SIG-M5 treated with dmso at 0.1 percent for 504 hours (cell line): ENCODE results near the gene ARL15.

ENCODE experiments used
- DNase-seq: peaks from one replicate; lab custom pipeline; 2025; ENCODE audit not compliant: unreplicated experiment; lab: John Stamatoyannopoulos, UW

The ARL15 gene

DNA sequence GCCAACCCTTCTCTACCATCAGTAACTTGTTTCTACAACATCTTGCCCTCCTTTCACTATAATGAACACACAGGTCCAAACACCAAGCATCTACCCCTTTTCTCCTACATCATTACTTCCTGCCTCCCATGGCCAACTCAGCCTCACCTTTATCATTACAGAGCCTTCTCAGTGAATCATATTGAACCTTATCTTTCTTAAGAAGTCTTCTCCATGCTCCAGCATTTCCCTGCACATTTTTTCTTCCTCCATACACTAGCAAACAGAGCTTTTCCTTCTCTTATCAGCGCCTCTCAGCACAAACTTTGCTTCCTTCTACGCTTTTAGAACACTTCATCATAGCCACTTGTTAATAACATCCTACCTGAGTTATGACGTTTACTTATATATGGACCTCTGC lies 148.2 kb downstream of the ARL15 start:
- no peak for DNase-seq

DNA sequence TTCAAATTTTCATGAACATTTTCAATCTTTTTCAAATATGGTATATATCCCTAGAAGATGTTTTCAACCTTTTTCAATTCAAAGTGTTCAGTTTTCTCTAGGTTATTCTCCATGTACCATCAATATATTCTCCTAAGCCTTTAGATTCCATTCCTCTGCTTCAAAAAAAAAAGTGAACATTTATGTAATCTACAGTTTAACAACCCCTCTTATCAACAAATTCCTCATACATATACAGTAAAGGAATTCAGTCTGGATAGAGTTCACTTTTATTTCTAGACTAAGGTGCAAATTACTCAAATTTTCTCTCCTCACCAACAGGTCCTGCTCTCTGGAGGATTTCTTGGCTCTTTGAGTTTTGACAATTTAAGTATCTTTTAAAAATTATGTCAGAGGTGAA lies 150.0 kb downstream of the ARL15 start:
- no peak for DNase-seq

DNA sequence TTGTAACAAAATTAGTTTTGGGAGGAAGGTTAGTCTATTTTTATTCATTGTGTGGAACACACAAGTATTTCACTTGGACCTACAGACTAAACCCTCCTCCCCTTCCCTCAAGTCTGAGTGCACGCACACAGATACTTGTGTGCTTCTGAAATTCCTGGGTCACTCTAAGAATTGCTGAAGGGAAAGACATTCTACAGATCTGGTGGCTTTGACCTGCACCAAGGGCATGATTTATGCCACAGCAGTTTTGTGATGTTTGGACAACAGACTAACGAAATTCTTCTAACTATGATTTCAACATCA lies 150.5 kb downstream of the ARL15 start:
- no peak for DNase-seq

DNA sequence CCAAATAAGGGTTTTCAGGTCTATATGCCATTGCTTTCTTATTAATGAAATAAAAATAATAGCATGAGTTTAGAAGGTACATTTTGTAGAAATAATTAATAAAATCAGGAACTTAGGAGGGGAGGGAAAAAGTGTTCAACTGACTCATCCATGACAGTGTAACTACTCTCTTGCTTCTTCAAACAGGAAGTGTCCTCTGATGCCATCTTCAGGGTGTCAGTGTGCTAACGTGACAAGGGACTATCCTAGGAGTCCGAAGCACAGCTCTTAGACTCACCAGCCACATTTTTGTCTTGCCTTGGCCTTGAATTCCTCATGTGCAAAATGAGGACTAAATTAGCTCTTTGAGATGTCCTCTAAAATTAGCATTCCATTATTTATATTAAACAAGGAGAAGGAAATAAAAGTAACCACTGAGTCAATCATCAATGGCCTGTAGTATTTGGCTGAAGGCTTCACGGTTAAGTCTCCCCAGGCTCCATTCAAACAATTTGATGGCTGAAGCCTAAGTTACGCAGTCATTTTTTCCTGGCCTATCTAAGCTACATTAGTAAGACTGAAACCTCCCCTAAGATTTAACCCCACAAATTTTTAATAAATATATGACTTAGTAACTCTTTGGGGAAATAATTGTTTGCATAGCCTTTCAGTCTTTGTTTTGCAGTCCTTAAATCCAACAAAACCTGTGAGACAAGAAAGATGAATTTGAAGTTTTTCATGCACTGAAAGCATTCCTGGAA lies 151.1 kb downstream of the ARL15 start:
- DNase-seq = peak; percentile 69

DNA sequence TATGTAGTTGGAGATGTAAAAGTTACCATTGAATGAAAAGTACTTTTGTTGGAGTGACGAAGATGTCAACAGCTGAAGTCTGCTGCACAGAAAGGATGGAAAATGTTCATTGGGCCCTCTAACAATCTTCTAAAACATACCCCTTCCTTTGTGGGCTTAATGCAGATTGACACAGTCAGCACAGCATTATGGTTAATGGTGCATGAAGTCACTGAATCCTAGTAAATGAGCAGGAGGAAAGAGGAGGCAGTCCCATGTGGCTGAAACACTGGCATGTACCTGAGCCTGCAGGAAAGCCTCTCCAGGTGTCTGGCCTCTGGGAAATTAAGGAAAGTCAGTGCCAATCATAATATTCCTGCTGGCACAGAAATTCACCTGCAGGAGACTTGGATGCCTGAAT lies 153.8 kb downstream of the ARL15 start:
- no peak for DNase-seq

DNA sequence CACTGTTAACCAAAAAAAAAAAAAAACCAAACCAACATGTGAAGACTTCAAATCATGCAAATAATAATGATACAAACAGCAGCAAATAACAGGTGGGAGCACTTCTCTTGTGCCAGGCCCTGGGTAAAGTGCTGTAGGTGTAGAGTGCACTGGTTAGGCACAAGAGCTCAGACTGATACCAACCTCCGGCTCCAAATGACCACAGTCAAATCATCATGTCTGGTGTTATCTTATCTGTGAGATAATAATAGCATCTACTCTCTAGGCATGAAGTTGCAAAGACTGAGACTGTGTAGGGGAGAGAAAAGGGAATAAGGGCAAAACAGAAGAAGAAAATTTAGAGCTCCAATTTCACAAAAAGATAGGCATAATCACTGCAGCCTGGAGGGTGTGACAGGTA lies 159.5 kb downstream of the ARL15 start:
- DNase-seq = no peak

DNA sequence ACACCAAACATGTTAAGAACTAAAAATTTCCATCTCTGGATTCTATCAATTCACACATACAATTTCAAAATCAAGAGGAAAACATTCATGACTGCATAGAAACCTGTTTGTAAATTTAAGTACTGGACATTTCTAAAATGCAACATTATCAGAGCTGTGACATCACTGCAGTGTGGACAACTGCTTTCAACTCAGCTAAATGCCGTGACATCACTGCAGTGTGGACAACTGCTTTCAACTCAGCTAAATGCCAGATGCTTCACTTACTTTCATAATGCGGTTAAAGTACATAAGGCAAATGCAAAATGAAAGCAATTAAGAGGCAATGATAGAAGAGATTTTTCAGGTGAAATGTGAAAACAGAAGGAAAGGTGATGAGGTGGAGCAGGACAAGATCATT lies 161.5 kb downstream of the ARL15 start:
- no peak for DNase-seq

DNA sequence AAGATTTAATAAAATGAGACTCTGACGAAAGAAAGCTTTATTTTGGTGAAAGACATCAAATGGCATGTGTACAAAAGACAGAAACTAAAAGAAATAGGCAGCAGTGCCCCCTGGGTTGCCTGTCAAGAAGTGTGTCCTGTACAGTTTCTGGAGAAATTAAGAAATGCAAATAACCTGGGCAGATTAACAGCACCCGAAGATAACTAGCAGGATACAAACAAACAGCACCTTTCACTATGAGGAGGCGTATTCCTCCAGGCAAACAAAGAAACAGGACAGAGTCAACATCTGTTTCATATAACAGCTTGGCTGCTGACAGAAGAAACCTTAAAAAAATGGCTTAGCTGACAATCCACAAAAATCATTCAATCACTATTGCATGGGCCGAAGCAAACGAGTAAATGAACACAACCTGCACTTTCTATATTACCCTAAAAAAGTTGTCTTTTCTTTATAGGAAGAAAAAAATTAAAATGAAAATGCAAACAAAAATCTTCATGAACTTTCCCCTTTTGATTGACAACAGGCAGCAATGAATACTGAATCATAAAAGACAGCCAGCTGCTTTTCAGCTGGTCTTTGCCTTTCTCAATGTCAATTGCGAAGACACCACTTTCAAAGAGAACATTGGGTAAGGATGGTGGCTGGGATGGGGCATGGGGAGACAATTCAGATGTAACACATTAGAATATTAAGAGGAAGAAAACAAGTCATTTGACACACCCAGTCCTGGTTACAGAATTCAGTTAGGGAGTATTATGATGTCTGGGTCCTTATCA lies 162.1 kb downstream of the ARL15 start:
- no peak for DNase-seq

DNA sequence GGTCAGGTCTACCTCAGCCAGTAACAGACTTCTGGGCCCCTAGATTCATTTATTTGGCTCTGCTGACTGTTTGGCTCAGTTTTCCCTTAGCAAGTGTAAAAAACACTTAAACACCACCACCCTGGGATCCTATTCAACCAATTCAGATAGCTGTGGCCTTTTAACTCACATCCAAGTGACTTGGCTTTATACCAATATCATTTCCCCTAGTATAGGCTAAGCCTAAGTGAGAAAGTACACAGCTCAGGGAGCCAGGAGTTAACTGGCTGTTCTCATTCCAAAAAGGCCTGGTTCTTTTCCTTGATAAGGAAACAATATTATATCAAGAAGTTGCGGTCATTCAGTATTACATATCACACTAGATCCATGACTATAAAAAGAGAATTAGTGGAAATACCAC lies 163.5 kb downstream of the ARL15 start:
- no peak for DNase-seq

DNA sequence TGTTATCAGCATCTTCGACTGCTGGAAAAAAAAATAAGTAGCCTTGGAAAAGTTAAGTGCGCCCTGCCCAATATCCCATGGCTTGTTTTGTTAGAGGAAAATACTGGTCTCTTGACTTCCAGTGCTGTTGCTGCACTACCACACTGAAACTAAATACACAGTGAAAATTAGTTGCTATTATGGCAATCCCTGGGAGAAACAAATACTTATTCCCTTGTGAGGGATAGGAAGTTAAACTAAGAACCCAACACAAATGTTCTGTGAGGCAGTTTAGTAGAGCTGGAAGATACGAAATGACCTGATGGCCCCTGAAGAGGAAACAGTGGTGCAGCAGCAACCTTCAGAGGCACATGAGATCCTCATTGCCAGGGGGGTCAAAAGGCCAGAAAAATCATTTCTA lies 164.0 kb downstream of the ARL15 start:
- DNase-seq = no peak

DNA sequence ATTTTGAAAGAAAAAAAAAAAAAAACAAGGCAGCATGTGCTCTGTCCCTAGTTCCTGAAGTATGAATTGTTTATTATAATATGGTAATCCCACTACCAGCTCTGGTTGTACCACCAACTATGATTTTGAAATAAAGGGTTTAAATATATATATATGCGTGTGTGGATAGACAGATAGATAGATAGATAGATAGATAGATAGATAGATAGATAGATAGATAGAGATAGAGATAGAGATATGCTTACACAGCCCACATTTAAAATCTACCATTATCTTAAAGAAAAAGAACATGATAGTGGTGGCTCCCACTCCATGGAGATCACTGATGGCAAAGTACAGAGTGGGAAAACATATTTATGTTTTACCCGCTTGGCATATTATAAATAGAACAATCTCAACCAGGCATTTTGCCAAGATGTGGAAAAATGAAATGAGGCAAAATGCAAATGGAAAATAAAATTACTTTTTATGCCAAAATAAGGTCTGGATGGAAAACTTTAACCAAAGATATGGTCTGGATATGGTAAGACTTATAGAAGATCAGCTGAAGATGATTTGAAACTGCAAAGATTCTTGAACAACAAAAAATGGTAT lies 170.0 kb downstream of the ARL15 start:
- DNase-seq = no peak

DNA sequence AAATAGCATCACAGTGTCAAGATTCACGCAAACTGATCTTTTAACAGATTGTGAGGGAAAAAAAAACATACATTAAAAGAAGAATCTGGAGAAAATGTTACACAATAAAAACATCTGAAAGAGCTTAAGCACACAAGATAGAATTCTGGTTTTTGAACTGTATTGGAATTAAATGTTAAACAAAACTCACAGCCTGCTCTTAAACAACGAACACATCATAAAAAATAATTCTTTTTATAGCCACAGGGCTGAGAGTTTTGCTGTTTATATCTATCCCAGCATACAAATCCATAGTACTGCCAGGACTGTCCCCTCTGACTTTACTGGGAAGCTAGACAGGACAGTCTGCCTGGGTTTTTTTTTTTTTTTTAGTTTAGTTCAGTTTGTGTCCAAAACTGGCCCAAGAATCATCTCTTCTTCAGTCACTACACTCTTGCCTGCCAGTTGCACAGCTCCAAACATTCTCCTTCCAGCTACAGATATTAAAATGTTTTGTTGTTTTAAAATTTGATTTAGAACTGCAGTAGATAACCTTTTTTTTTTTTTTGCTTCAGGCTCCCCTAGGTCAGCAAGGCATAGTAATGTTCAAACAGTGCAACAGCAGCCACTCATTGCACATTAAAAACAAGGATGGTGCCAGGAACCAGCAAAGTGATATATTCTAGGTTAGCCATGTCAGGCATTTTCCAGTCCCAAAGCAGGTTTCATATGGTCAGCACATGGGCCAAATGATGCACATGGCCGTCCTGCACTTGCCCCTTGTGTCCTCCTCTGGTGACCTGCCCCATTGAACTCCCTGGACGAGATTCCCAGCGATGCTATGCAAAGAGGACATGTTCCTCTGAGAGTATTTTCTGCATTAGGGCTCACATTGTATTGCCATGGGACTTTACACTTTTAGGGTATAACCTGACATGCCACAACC lies 173.6 kb downstream of the ARL15 start:
- no peak for DNase-seq

DNA sequence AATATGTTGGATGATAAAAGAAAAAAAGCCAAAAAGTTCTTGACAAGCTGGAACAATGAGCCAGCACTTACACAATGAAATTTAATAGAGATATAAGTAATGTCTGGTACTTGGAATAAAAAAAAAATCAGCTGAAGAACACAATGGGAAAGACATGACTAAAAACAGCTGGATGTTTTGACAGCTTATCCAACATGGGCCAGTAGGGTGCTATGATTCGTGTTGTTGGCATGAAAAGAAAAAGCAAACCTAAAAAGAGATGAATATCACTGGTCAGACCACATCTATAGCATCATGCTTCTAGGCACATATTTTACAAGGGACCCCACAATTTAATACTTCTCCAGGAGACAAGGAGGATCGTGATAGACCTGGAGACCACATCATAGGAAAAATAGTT lies 175.3 kb downstream of the ARL15 start:
- no peak for DNase-seq

DNA sequence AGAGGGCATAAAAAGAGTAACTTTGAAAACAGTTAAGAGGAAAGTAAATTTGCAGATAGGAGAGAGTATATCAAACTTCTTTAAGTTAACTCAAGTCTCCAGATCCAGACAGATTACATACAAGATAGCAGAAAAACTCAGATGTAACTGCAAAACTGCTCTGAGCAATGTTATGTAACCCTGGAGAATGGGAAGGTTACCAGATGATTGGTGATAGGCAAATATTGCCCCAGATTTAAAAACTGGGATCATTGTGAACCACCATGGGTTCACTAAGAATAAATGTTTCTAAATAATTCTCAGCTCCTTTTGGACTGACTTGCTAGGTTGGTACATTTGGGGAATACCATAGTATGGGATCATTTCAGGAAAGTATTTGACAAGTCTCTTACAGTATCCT lies 176.5 kb downstream of the ARL15 start:
- DNase-seq = no peak

DNA sequence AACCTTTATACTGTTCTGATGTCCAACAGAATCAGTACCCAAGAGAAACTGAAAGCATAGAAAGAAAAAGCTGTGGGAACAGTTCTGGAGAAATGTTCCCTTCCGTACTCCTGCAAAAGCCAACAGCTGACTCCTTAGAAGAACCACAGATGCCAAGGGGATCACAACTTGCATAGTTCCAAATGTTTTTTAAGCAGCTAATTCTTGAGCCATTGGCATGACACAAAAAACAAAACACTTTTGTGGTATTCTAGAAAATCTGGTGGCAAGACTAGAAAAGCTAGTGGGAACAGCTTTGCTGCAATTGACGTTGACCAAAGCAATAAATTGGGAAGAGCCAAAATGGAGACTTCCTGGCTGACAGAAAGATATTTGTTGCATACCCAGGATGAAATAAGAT lies 189.9 kb downstream of the ARL15 start:
- DNase-seq = no peak

DNA sequence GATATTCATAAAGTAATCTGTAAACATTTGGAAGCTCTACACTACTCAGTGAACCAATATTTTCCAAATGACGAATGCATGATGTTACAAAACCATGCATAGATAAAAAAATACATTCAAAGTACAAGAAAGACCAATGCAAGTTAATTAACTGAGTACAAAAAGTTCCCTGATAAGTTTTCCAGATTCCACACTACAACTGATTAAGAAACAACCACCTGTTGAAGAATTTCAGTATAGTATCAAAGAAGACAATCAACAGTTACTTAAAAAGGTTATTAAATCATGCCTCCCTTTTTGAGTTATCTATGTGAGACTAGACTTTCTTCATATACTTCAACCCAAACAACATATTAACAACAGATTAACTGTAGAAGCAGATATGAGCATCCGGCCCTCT lies 192.4 kb downstream of the ARL15 start:
- no peak for DNase-seq

DNA sequence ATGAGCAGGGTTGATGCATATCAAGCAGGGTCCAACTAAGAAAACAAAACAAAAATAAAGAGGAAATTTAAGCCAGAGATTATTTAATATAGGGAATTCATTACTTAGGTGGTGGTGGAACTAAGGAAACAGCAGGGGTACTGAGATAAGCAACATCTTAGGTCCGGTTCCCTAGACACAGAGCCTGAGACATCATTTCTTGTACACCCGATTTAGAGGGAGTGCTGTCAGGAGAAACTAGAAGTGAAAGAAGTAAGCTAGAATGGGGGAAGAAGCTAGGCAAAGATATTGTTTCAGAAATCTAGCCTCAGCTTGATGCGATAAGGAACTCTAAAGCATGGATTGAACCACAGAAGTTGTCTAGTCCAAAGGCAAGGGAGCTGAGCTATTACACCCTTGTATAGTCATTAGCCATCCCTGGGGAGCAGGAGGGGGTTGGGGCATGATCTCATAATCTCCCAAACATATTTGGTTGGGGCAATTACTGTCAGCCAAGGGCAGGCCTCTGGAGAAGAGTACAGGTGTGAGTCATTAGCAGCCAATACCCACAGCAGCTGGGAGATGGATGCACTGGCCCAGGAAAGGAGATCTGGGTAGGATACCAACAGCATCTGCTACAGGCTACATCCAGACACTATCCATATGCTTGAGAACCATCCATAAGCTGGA lies 194.5 kb downstream of the ARL15 start:
- DNase-seq = peak; percentile 24

DNA sequence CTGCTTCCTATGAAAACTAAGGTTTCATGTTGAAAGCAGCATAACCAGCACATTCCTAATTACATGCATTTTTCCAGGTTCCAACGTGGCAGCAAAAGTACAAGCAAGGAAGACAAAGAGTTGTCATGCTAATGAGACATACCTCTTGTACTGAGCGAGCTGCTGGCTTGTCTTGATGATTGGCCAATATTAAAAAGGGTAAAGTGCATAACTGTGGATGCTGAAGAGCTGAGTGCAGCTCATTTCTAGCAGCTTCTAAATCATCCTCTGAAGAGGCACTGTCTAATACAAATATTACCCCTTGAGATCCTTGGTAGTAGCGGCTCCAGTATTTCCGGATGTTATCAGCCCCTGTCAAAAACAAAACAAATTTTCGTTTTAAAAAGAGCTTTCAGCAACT lies 197.3 kb downstream of the ARL15 start:
- DNase-seq = no peak

DNA sequence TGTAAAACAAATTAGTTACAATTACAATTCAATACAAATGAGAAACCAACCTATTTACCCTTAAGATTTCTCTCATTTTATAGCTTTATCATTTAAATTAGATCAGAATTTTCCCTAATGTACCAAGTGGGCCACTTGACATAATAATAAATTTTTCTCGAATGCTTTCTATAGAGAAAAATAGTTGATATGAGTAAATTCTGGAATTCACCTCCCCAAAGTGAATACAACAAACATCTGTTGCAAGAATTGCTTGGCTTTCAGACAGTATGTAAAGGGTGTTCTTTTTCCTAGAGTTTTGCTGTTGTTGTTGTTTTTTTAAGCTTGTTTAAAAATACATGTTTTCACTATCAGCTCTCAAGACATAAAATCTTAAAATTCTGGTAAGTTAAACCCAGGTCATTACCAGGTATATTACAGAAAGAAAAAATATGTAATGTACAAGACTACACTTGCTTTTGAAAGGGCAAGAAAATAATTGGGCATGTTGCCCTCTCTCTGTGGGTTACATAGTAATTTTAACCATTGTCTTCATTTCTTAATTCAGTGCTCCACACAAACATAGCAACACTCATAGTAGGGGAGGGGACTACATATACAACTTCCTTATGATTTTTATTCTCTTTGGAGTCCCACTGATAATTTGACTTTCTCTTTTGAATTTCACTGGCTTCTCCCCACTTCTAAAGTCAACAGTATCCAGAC lies 200.6 kb downstream of the ARL15 start:
- no peak for DNase-seq

DNA sequence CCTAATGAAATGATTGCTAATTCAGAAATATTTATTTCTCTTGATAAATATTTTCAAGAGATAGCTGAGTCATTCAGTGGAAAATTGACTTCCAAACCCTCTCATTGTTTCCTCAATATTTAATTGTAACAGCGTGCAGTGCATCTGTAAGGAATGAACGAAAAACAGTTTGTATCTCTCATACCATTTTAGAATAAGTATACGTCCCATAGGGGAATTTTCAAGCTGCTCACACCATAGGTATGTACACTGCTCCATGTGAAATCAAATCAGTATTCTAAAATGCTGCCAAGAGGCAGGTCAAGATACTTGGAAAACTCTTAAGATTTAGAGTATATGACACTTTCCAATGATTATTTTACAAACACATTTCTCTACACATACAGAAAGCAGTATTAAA lies 202.2 kb downstream of the ARL15 start:
- no peak for DNase-seq
